IPS-20b (cell line): ENCODE data around the gene USP7.
A peak's percentile ranks its signal among the peaks of the same experiment; 100 is the strongest.

Experiments
- H3K27ac ChIP-seq: one replicate; pipeline ENCODE4 v1.5.1; 2013; ENCODE audit warnings: low read length
- H3K27me3 ChIP-seq: 2 replicates; pipeline ENCODE4 v1.6.1; 2013; ENCODE audit warnings: mild to moderate bottlenecking, low read length, inconsistent platforms; ENCODE audit not compliant: insufficient read depth
- H3K36me3 ChIP-seq: 2 replicates; pipeline ENCODE4 v1.6.1; 2013; ENCODE audit warnings: low read depth, mild to moderate bottlenecking, inconsistent platforms, low read length, moderate library complexity; ENCODE audit not compliant: insufficient read depth
- H3K4me1 ChIP-seq: 2 replicates; pipeline ENCODE4 v1.6.1; 2013; ENCODE audit warnings: mild to moderate bottlenecking, control low read depth, inconsistent platforms, low read length, moderate library complexity; ENCODE audit not compliant: insufficient read depth
- H3K4me3 ChIP-seq: 2 replicates; pipeline ENCODE4 v1.5.1; 2013; ENCODE audit warnings: mild to moderate bottlenecking, low read length, inconsistent platforms
- H3K9ac ChIP-seq: 2 replicates; pipeline ENCODE4 v1.6.1; 2013; ENCODE audit warnings: low read depth, mild to moderate bottlenecking, inconsistent platforms, low read length, moderate library complexity
- H3K9me3 ChIP-seq: 2 replicates; pipeline ENCODE4 v1.6.1; 2013; ENCODE audit warnings: mild to moderate bottlenecking, low read depth, low read length, inconsistent platforms; ENCODE audit not compliant: insufficient read depth

The USP7 gene

GRCh38 chr16:8959921-8960787 lies 3.6 kb downstream of the USP7 start:
- H3K9me3 ChIP-seq = no peaks in the 10 kb centered on the region
- peak overlapping the region; percentile 0; the same call in 1 of the 2 replicates for H3K9ac ChIP-seq
- H3K4me1 ChIP-seq = peaks cover 48% of the 10 kb centered on the region
- peak overlapping the region; percentile 30; the same call in 1 of the 2 replicates for H3K4me3 ChIP-seq
- H3K36me3 ChIP-seq = no peaks in the 10 kb centered on the region; the same call in 1 of the 2 replicates
- H3K27me3 ChIP-seq = peaks cover 19% of the 10 kb centered on the region
- H3K27ac ChIP-seq = no peak overlapping the region

GRCh38 chr16:8958344-8959167 lies 5.2 kb downstream of the USP7 start:
- no peak overlapping the region for H3K27ac ChIP-seq
- H3K27me3 ChIP-seq = peaks cover 9% of the 10 kb centered on the region; the same call in 1 of the 2 replicates
- no peaks in the 10 kb centered on the region; the same call in 1 of the 2 replicates for H3K36me3 ChIP-seq
- peaks cover 48% of the 10 kb centered on the region for H3K4me1 ChIP-seq
- H3K4me3 ChIP-seq = no peak overlapping the region
- H3K9ac ChIP-seq = no peak overlapping the region
- no peaks in the 10 kb centered on the region for H3K9me3 ChIP-seq

GRCh38 chr16:8957509-8958157 lies 6.1 kb downstream of the USP7 start:
- peaks cover 9% of the 10 kb centered on the region; the same call in 1 of the 2 replicates for H3K27me3 ChIP-seq
- no peak overlapping the region for H3K9ac ChIP-seq
- no peaks in the 10 kb centered on the region for H3K9me3 ChIP-seq
- no peak overlapping the region for H3K27ac ChIP-seq
- H3K36me3 ChIP-seq = no peaks in the 10 kb centered on the region; the same call in 1 of the 2 replicates
- no peak overlapping the region for H3K4me3 ChIP-seq
- H3K4me1 ChIP-seq = peaks cover 48% of the 10 kb centered on the region

- Histone ChIP-seq H3K4me1 (peaks cover 54% of the 10 kb centered on the region), H3K9me3 (no peaks in the 10 kb centered on the region), H3K9ac (no peak overlapping the region)
Observed at GRCh38 chr16:8957063-8957397, 6.7 kb downstream of the USP7 start.

GRCh38 chr16:8956265-8957062 lies 7.2 kb downstream of the USP7 start:
- Histone ChIP-seq H3K4me3 (no peak overlapping the region), H3K9me3 (no peaks in the 10 kb centered on the region), H3K27me3 (peaks cover under 1% of the 10 kb centered on the region; the same call in 1 of the 2 replicates), H3K9ac (no peak overlapping the region), H3K36me3 (no peaks in the 10 kb centered on the region; the same call in 1 of the 2 replicates), H3K4me1 (peaks cover 53% of the 10 kb centered on the region), H3K27ac (no peak overlapping the region)

More at GRCh38 chr16:8957063-8957397, 6.7 kb downstream of the USP7 start:
- Histone ChIP-seq H3K27me3 (peaks cover 6% of the 10 kb centered on the region; the same call in 1 of the 2 replicates), H3K4me3 (no peak overlapping the region), H3K36me3 (no peaks in the 10 kb centered on the region; the same call in 1 of the 2 replicates), H3K27ac (no peak overlapping the region)

- no peaks in the 10 kb centered on the region for H3K27me3 ChIP-seq
- H3K9me3 ChIP-seq = no peaks in the 10 kb centered on the region
- H3K27ac ChIP-seq = no peak overlapping the region
- no peak overlapping the region for H3K4me3 ChIP-seq
- H3K36me3 ChIP-seq = no peaks in the 10 kb centered on the region
- H3K4me1 ChIP-seq = peaks cover 55% of the 10 kb centered on the region
- H3K9ac ChIP-seq = no peak overlapping the region
Observed at GRCh38 chr16:8955828-8956227, 7.9 kb downstream of the USP7 start.

- no peaks in the 10 kb centered on the region for H3K9me3 ChIP-seq
- no peaks in the 10 kb centered on the region for H3K27me3 ChIP-seq
- peaks cover 31% of the 10 kb centered on the region for H3K4me1 ChIP-seq
- H3K27ac ChIP-seq = no peak overlapping the region
- no peak overlapping the region for H3K9ac ChIP-seq
- no peaks in the 10 kb centered on the region for H3K36me3 ChIP-seq
- H3K4me3 ChIP-seq = no peak overlapping the region
Observed at GRCh38 chr16:8953064-8953463, 10.6 kb downstream of the USP7 start.

- no peaks in the 10 kb centered on the region for H3K9me3 ChIP-seq
- H3K9ac ChIP-seq = no peak overlapping the region
- no peak overlapping the region for H3K27ac ChIP-seq
- H3K4me3 ChIP-seq = no peak overlapping the region
- H3K36me3 ChIP-seq = no peaks in the 10 kb centered on the region
- peaks cover 28% of the 10 kb centered on the region for H3K4me1 ChIP-seq
- no peaks in the 10 kb centered on the region for H3K27me3 ChIP-seq
Observed at GRCh38 chr16:8952281-8952751, 11.4 kb downstream of the USP7 start.

GRCh38 chr16:8951447-8952280 lies 12.0 kb downstream of the USP7 start:
- Histone ChIP-seq H3K36me3 (no peaks in the 10 kb centered on the region), H3K9me3 (no peaks in the 10 kb centered on the region), H3K4me3 (no peak overlapping the region), H3K27me3 (no peaks in the 10 kb centered on the region), H3K9ac (peak overlapping the region; percentile 33; the same call in 1 of the 2 replicates), H3K27ac (no peak overlapping the region), H3K4me1 (peaks cover 22% of the 10 kb centered on the region)

GRCh38 chr16:8950580-8951077 lies 13.1 kb downstream of the USP7 start:
- no peaks in the 10 kb centered on the region for H3K9me3 ChIP-seq
- no peak overlapping the region for H3K4me3 ChIP-seq
- no peak overlapping the region for H3K27ac ChIP-seq
- no peaks in the 10 kb centered on the region for H3K36me3 ChIP-seq
- H3K4me1 ChIP-seq = peaks cover 21% of the 10 kb centered on the region
- no peak overlapping the region for H3K9ac ChIP-seq
- no peaks in the 10 kb centered on the region for H3K27me3 ChIP-seq
